Measurements from ENCODE around the gene ZNF785.
"Not testable (repeated sequence)": the region's sequence is repeated elsewhere in the genome, so short reads cannot be mapped to it uniquely, and the experiment has no call there.

ZNF785 gene

GRCh38 chr16:30539000-30539964 is 46.2 kb downstream of the ZNF785 start:
- H3K79me2 ChIP-seq (ENCODE audit: control insufficient read depth, insufficient read depth, low read length, unreplicated experiment), result peaks cover 10% of the 10 kb centered on the region
- H3K4me1 ChIP-seq (ENCODE audit: control insufficient read depth, insufficient read depth, low read length, unreplicated experiment), result peaks cover 9% of the 10 kb centered on the region
- no peak overlapping the region for H3K4me3 ChIP-seq (ENCODE audit: low read depth, low read length)
- no peaks in the 10 kb centered on the region for H3K27me3 ChIP-seq (ENCODE audit: insufficient read depth, low read length)
- H3K36me3 ChIP-seq (ENCODE audit: insufficient read depth, low read length), result no peaks in the 10 kb centered on the region
- H3K27ac ChIP-seq (ENCODE audit: low read depth, low read length), result no peak overlapping the region
- no peak overlapping the region for H2AFZ ChIP-seq (ENCODE audit: low read length, unreplicated experiment)

- H3K36me3 ChIP-seq (ENCODE audit: insufficient read depth, low read length); H3K27ac ChIP-seq (ENCODE audit: low read depth, low read length); H3K4me1 ChIP-seq (ENCODE audit: control insufficient read depth, insufficient read depth, low read length, unreplicated experiment); H2AFZ ChIP-seq (ENCODE audit: low read length, unreplicated experiment); H3K27me3 ChIP-seq (ENCODE audit: insufficient read depth, low read length): not testable (repeated sequence)
- H3K4me3 ChIP-seq (ENCODE audit: low read depth, low read length), result peak overlapping the region; percentile 88
- peaks cover 16% of the 10 kb centered on the region for H3K79me2 ChIP-seq (ENCODE audit: control insufficient read depth, insufficient read depth, low read length, unreplicated experiment)
Observed at GRCh38 chr16:30536391-30537024, 49.0 kb downstream of the ZNF785 start.

GRCh38 chr16:30535777-30536190 is 49.7 kb downstream of the ZNF785 start:
- H3K4me1 ChIP-seq (ENCODE audit: control insufficient read depth, insufficient read depth, low read length, unreplicated experiment), result peaks cover 5% of the 10 kb centered on the region
- no peaks in the 10 kb centered on the region for H3K27me3 ChIP-seq (ENCODE audit: insufficient read depth, low read length)
- no peaks in the 10 kb centered on the region for H3K36me3 ChIP-seq (ENCODE audit: insufficient read depth, low read length)
- peak overlapping the region; percentile 63 for H3K27ac ChIP-seq (ENCODE audit: low read depth, low read length)
- H2AFZ ChIP-seq (ENCODE audit: low read length, unreplicated experiment), result peak overlapping the region; percentile 57
- H3K4me3 ChIP-seq (ENCODE audit: low read depth, low read length), result peak overlapping the region; percentile 88
- peaks cover 16% of the 10 kb centered on the region for H3K79me2 ChIP-seq (ENCODE audit: control insufficient read depth, insufficient read depth, low read length, unreplicated experiment)

GRCh38 chr16:30535106-30535776 is 50.3 kb downstream of the ZNF785 start:
- H2AFZ ChIP-seq (ENCODE audit: low read length, unreplicated experiment), result peak overlapping the region; percentile 87
- H3K4me1 ChIP-seq (ENCODE audit: control insufficient read depth, insufficient read depth, low read length, unreplicated experiment), result peaks cover 5% of the 10 kb centered on the region
- no peaks in the 10 kb centered on the region for H3K27me3 ChIP-seq (ENCODE audit: insufficient read depth, low read length)
- H3K27ac ChIP-seq (ENCODE audit: low read depth, low read length), result peak overlapping the region; percentile 63
- H3K36me3 ChIP-seq (ENCODE audit: insufficient read depth, low read length), result no peaks in the 10 kb centered on the region
- H3K79me2 ChIP-seq (ENCODE audit: control insufficient read depth, insufficient read depth, low read length, unreplicated experiment), result peaks cover 16% of the 10 kb centered on the region
- H3K4me3 ChIP-seq (ENCODE audit: low read depth, low read length), result peak overlapping the region; percentile 88

GRCh38 chr16:30534368-30535105 is 51.0 kb downstream of the ZNF785 start, which contains the start of gene ZNF747:
Gene ZNF747, minus strand, starts transcription at chr16:30534858. Its CDS starts 179 bp downstream, at chr16:30534679.
- Histone ChIP-seq H3K4me1 (ENCODE audit: control insufficient read depth, insufficient read depth, low read length, unreplicated experiment) (peaks cover 5% of the 10 kb centered on the region), H3K27me3 (ENCODE audit: insufficient read depth, low read length) (no peaks in the 10 kb centered on the region), H3K4me3 (ENCODE audit: low read depth, low read length) (peak within 1 kb of the TSS; percentile 88), H3K27ac (ENCODE audit: low read depth, low read length) (peak within 1 kb of the TSS; percentile 63), H2AFZ (ENCODE audit: low read length, unreplicated experiment) (peak within 1 kb of the TSS; percentile 87), H3K36me3 (ENCODE audit: insufficient read depth, low read length) (no peaks in the 10 kb centered on the region), H3K79me2 (ENCODE audit: control insufficient read depth, insufficient read depth, low read length, unreplicated experiment) (peaks cover 16% of the 10 kb centered on the region)

GRCh38 chr16:30533748-30534367 is 51.6 kb downstream of the ZNF785 start:
- H3K27me3 ChIP-seq (ENCODE audit: insufficient read depth, low read length), result no peaks in the 10 kb centered on the region
- H3K27ac ChIP-seq (ENCODE audit: low read depth, low read length), result peak overlapping the region; percentile 63
- peak overlapping the region; percentile 88 for H3K4me3 ChIP-seq (ENCODE audit: low read depth, low read length)
- H3K4me1 ChIP-seq (ENCODE audit: control insufficient read depth, insufficient read depth, low read length, unreplicated experiment), result peaks cover 5% of the 10 kb centered on the region
- peaks cover 16% of the 10 kb centered on the region for H3K79me2 ChIP-seq (ENCODE audit: control insufficient read depth, insufficient read depth, low read length, unreplicated experiment)
- H2AFZ ChIP-seq (ENCODE audit: low read length, unreplicated experiment), result peak overlapping the region; percentile 87
- H3K36me3 ChIP-seq (ENCODE audit: insufficient read depth, low read length), result no peaks in the 10 kb centered on the region

- no peaks in the 10 kb centered on the region for H3K36me3 ChIP-seq (ENCODE audit: insufficient read depth, low read length)
- H3K27me3 ChIP-seq (ENCODE audit: insufficient read depth, low read length), result no peaks in the 10 kb centered on the region
- no peak overlapping the region for H3K27ac ChIP-seq (ENCODE audit: low read depth, low read length)
- H3K79me2 ChIP-seq (ENCODE audit: control insufficient read depth, insufficient read depth, low read length, unreplicated experiment), result peaks cover 16% of the 10 kb centered on the region
- H3K4me3 ChIP-seq (ENCODE audit: low read depth, low read length), result peak overlapping the region; percentile 10; the same call in 1 of the 2 replicates
- no peak overlapping the region for H2AFZ ChIP-seq (ENCODE audit: low read length, unreplicated experiment)
- peaks cover 5% of the 10 kb centered on the region for H3K4me1 ChIP-seq (ENCODE audit: control insufficient read depth, insufficient read depth, low read length, unreplicated experiment)
Observed at GRCh38 chr16:30533146-30533522, 52.4 kb downstream of the ZNF785 start.

- Histone ChIP-seq H3K4me3 (ENCODE audit: low read depth, low read length) (no peak overlapping the region), H3K27me3 (ENCODE audit: insufficient read depth, low read length) (no peaks in the 10 kb centered on the region), H3K79me2 (ENCODE audit: control insufficient read depth, insufficient read depth, low read length, unreplicated experiment) (peaks cover 16% of the 10 kb centered on the region), H3K4me1 (ENCODE audit: control insufficient read depth, insufficient read depth, low read length, unreplicated experiment) (peaks cover 10% of the 10 kb centered on the region), H2AFZ (ENCODE audit: low read length, unreplicated experiment) (no peak overlapping the region), H3K36me3 (ENCODE audit: insufficient read depth, low read length) (no peaks in the 10 kb centered on the region), H3K27ac (ENCODE audit: low read depth, low read length) (no peak overlapping the region)
Observed at GRCh38 chr16:30532285-30533145, 53.0 kb downstream of the ZNF785 start.

All from ACC112 (cell line).